ENCODE measurements around the gene ZNF652. TPM values are rescaled to one million over a fixed set of nuclear protein-coding genes. Genes with fewer than 3 reads are reported as not detected.
"Not testable (repeated sequence)": the region's sequence is repeated elsewhere in the genome, so short reads cannot be mapped to it uniquely, and the experiment has no call there.

The ZNF652 gene
- total RNA-seq, 1 donor from 2014 or later: 38.7 TPM

- Mint-ChIP-seq H3K4me3 (ENCODE audit: unreplicated experiment) (no peak overlapping the region), H3K9me3 (ENCODE audit: unreplicated experiment) (no peaks in the 10 kb centered on the region)
These were observed 7.7 kb upstream of the ZNF652 start for GRCh38 chr17:49369760-49370159.

GRCh38 chr17:49369089-49369488 lies 7.0 kb upstream of the ZNF652 start:
- H3K27ac Mint-ChIP-seq (ENCODE audit: unreplicated experiment): no peak overlapping the region
- no peak overlapping the region for H3K4me3 Mint-ChIP-seq (ENCODE audit: unreplicated experiment)
- no peaks in the 10 kb centered on the region for H3K27me3 Mint-ChIP-seq (ENCODE audit: unreplicated experiment)
- H3K4me1 Mint-ChIP-seq (ENCODE audit: unreplicated experiment): no peaks in the 10 kb centered on the region
- no peak for DNase-seq (ENCODE audit: extremely low spot score, unreplicated experiment)
- H3K36me3 Mint-ChIP-seq (ENCODE audit: unreplicated experiment): no peaks in the 10 kb centered on the region
- H3K9me3 Mint-ChIP-seq (ENCODE audit: unreplicated experiment): no peaks in the 10 kb centered on the region
- no peak for TF ChIP-seq CTCF (IDR thresholded peaks at IDR 0.05)

More at GRCh38 chr17:49369760-49370159, 7.7 kb upstream of the ZNF652 start:
- H3K27me3 Mint-ChIP-seq (ENCODE audit: unreplicated experiment): no peaks in the 10 kb centered on the region
- DNase-seq (ENCODE audit: extremely low spot score, unreplicated experiment): no peak
- no peak for TF ChIP-seq CTCF (IDR thresholded peaks at IDR 0.05)
- H3K27ac Mint-ChIP-seq (ENCODE audit: unreplicated experiment): no peak overlapping the region
- H3K4me1 Mint-ChIP-seq (ENCODE audit: unreplicated experiment): no peaks in the 10 kb centered on the region
- no peaks in the 10 kb centered on the region for H3K36me3 Mint-ChIP-seq (ENCODE audit: unreplicated experiment)

- peak; percentile 25 for TF ChIP-seq CTCF (IDR thresholded peaks at IDR 0.05)
- no peaks in the 10 kb centered on the region for H3K9me3 Mint-ChIP-seq (ENCODE audit: unreplicated experiment)
- H3K27ac Mint-ChIP-seq (ENCODE audit: unreplicated experiment): peak overlapping the region; percentile 68
- H3K4me1 Mint-ChIP-seq (ENCODE audit: unreplicated experiment): peaks cover 8% of the 10 kb centered on the region
- H3K36me3 Mint-ChIP-seq (ENCODE audit: unreplicated experiment): no peaks in the 10 kb centered on the region
- H3K4me3 Mint-ChIP-seq (ENCODE audit: unreplicated experiment): no peak overlapping the region
- no peaks in the 10 kb centered on the region for H3K27me3 Mint-ChIP-seq (ENCODE audit: unreplicated experiment)
- no peak for DNase-seq (ENCODE audit: extremely low spot score, unreplicated experiment)
These were observed 3.6 kb upstream of the ZNF652 start for GRCh38 chr17:49365667-49366066.

- H3K27me3 Mint-ChIP-seq (ENCODE audit: unreplicated experiment); H3K27ac Mint-ChIP-seq (ENCODE audit: unreplicated experiment); DNase-seq (ENCODE audit: extremely low spot score, unreplicated experiment); H3K4me3 Mint-ChIP-seq (ENCODE audit: unreplicated experiment); H3K36me3 Mint-ChIP-seq (ENCODE audit: unreplicated experiment); H3K9me3 Mint-ChIP-seq (ENCODE audit: unreplicated experiment): not testable (repeated sequence)
- H3K4me1 Mint-ChIP-seq (ENCODE audit: unreplicated experiment): peaks cover 13% of the 10 kb centered on the region
These were observed 3.1 kb upstream of the ZNF652 start for GRCh38 chr17:49365126-49365525.

GRCh38 chr17:49364119-49364518 lies 2.1 kb upstream of the ZNF652 start:
- H3K9me3 Mint-ChIP-seq (ENCODE audit: unreplicated experiment): no peaks in the 10 kb centered on the region
- no peak overlapping the region for H3K4me3 Mint-ChIP-seq (ENCODE audit: unreplicated experiment)
- no peak for DNase-seq (ENCODE audit: extremely low spot score, unreplicated experiment)
- H3K36me3 Mint-ChIP-seq (ENCODE audit: unreplicated experiment): no peaks in the 10 kb centered on the region
- TF ChIP-seq CTCF (IDR thresholded peaks at IDR 0.05): no peak
- no peaks in the 10 kb centered on the region for H3K27me3 Mint-ChIP-seq (ENCODE audit: unreplicated experiment)
- peaks cover 23% of the 10 kb centered on the region for H3K4me1 Mint-ChIP-seq (ENCODE audit: unreplicated experiment)
- H3K27ac Mint-ChIP-seq (ENCODE audit: unreplicated experiment): no peak overlapping the region

- peaks cover 29% of the 10 kb centered on the region for H3K4me1 Mint-ChIP-seq (ENCODE audit: unreplicated experiment)
- H3K36me3 Mint-ChIP-seq (ENCODE audit: unreplicated experiment): no peaks in the 10 kb centered on the region
- no peak for TF ChIP-seq CTCF (IDR thresholded peaks at IDR 0.05)
- H3K9me3 Mint-ChIP-seq (ENCODE audit: unreplicated experiment): no peaks in the 10 kb centered on the region
- H3K27me3 Mint-ChIP-seq (ENCODE audit: unreplicated experiment): no peaks in the 10 kb centered on the region
- H3K27ac Mint-ChIP-seq (ENCODE audit: unreplicated experiment): peak overlapping the region; percentile 83
- no peak for DNase-seq (ENCODE audit: extremely low spot score, unreplicated experiment)
- no peak overlapping the region for H3K4me3 Mint-ChIP-seq (ENCODE audit: unreplicated experiment)
These were observed 1.2 kb upstream of the ZNF652 start for GRCh38 chr17:49363251-49363650.

All from osteocyte (in vitro differentiated cells).